Mesothelial cell of epicardium (in vitro differentiated cells): Measurements from ENCODE around the gene TAS2R7. TPM values are rescaled to one million over a fixed set of nuclear protein-coding genes. Genes with fewer than 3 reads are reported as not detected.

Source experiments
- DNase-seq, 2 experiments: peaks; one replicate each; pipeline ENCODE4 v3.0.0; 2021; ENCODE audit warnings: low spot score in 2 of 2; ENCODE audit not compliant: unreplicated experiment in 2 of 2
- H3K27ac Mint-ChIP-seq: 2 replicates; pipeline ENCODE4 v1.8.0; 2021; ENCODE audit warnings: mixed read lengths
- H3K27me3 Mint-ChIP-seq: 2 replicates; pipeline ENCODE4 v1.8.0; 2021; ENCODE audit warnings: low read depth, mixed read lengths
- H3K36me3 Mint-ChIP-seq: 2 replicates; pipeline ENCODE4 v1.8.0; 2021; ENCODE audit warnings: mixed read lengths
- H3K4me1 Mint-ChIP-seq: 2 replicates; pipeline ENCODE4 v1.8.0; 2021; ENCODE audit warnings: mixed read lengths
- H3K4me3 Mint-ChIP-seq: 2 replicates; pipeline ENCODE4 v1.8.0; 2021; ENCODE audit warnings: mild to moderate bottlenecking, moderate library complexity, mixed read lengths
- H3K9me3 Mint-ChIP-seq: 2 replicates; pipeline ENCODE4 v1.8.0; 2021; ENCODE audit warnings: mixed read lengths
- total RNA-seq: library from RNA; stranded (reverse); gene quantifications from 3 replicates; pipeline ENCODE4 v1.2.1, GENCODE V29; 2021
- TF ChIP-seq, protein P1 (sequence below): fragments of 200-600 bp; sonication (generic); IDR thresholded peaks from one replicate; pipeline ENCODE4 v1.5.0; 2021; ENCODE audit warnings: antibody characterized with exemption; ENCODE audit not compliant: unreplicated experiment

The TAS2R7 gene
- total RNA-seq, 1 donor from 2014 or later, result 0.20 TPM

DNA sequence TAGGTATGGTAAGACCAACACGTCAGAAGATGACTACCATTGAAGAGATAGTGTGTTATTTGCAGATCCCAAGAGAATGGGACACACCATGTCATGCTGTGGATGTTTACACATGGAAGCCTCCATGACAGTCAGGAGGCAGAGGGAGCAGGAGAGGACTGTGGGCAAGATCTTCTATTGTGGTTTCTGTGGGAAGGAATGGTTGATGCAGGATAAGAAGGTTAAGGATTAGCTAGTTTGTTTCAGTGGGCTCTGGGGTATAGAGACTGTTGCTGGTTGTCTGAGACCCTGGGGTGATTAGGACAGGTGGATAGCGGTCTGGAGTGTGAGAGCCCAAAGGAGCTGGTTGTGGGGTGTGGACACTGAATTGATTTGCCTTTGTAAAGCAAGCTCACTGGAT lies 23.3 kb downstream of the TAS2R7 start:
- TF ChIP-seq, protein P1, sequence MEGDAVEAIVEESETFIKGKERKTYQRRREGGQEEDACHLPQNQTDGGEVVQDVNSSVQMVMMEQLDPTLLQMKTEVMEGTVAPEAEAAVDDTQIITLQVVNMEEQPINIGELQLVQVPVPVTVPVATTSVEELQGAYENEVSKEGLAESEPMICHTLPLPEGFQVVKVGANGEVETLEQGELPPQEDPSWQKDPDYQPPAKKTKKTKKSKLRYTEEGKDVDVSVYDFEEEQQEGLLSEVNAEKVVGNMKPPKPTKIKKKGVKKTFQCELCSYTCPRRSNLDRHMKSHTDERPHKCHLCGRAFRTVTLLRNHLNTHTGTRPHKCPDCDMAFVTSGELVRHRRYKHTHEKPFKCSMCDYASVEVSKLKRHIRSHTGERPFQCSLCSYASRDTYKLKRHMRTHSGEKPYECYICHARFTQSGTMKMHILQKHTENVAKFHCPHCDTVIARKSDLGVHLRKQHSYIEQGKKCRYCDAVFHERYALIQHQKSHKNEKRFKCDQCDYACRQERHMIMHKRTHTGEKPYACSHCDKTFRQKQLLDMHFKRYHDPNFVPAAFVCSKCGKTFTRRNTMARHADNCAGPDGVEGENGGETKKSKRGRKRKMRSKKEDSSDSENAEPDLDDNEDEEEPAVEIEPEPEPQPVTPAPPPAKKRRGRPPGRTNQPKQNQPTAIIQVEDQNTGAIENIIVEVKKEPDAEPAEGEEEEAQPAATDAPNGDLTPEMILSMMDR, result no peak
- Mint-ChIP-seq H3K9me3 (no peaks in the 10 kb centered on the region), H3K4me1 (peaks cover 11% of the 10 kb centered on the region), H3K4me3 (no peak overlapping the region), H3K27ac (no peak overlapping the region), H3K27me3 (peaks cover 9% of the 10 kb centered on the region), H3K36me3 (no peaks in the 10 kb centered on the region)
- no peak for DNase-seq

DNA sequence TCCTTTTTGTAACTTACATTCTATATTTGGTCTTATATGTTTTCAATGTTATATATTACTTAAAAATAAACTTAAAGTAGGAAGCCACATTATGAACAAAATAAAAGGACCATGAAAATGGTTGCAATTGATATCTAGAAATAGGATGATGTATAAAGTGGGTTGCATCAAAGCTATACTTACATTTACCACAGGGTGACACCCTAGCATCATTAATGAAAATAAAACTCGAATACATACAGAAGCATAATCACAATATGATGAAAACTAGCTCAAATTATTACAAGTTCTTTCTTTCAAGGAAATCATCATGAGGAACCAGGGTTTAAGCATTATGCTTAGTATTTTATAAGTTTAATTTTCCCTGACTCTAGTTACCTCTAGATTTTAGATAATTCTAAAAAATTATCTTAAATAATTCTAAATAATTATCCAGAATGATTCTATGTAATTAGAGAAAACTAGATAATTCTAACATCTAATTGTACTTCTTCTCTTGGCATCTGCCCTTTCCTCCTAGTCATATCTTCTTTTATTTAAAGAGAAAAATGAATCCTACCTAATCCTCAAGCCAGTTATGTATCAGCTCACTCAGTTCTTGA lies 31.2 kb downstream of the TAS2R7 start:
- no peak for DNase-seq
- no peak overlapping the region for H3K27ac Mint-ChIP-seq
- H3K4me3 Mint-ChIP-seq, result no peak overlapping the region
- H3K27me3 Mint-ChIP-seq, result peaks cover 57% of the 10 kb centered on the region
- no peaks in the 10 kb centered on the region for H3K4me1 Mint-ChIP-seq
- H3K36me3 Mint-ChIP-seq, result no peaks in the 10 kb centered on the region
- no peaks in the 10 kb centered on the region for H3K9me3 Mint-ChIP-seq
- TF ChIP-seq, protein P1, result peak; percentile 65

DNA sequence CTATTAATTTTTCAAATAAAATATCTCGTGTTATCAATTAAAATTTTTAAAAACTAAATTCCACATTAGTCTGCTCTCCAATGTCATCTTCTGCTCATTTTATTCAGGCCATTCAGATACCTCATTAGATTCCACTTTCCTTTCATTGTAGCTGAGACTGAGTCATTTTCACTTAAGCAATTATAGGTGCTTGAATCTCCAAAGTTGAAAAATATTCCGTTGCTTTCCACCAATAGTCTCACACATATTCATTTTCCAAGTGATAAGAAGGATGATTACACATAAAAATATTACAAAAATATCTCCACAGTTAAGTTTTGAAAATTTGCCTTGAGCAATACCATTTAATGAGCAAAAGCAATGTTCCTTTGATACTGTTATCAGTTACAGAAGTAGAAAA lies 42.8 kb downstream of the TAS2R7 start:
- H3K27ac Mint-ChIP-seq, result no peak overlapping the region
- DNase-seq, result no peak
- peaks cover 45% of the 10 kb centered on the region for H3K27me3 Mint-ChIP-seq
- no peaks in the 10 kb centered on the region for H3K36me3 Mint-ChIP-seq
- H3K4me3 Mint-ChIP-seq, result no peak overlapping the region
- no peaks in the 10 kb centered on the region for H3K4me1 Mint-ChIP-seq
- TF ChIP-seq, protein P1, result no peak
- H3K9me3 Mint-ChIP-seq, result peaks cover 11% of the 10 kb centered on the region

DNA sequence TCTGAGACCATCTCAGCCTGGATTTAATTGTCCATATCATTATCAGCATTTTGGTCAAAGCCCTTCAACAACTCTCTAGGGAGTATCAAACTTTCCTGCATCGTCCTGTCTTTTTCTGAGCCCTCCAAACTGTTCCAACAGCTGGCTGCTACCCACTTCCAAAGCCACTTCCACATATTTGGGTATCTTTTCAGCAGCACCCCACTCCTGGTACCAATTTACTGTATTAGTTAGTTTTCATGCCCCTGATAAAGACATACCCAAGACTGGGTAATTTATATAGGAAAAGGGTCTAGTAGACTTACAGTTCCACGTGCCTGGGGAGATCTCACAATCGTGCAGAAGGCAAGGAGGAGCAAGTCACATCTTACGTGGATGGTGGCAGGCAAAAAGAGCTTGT lies 46.2 kb downstream of the TAS2R7 start:
- Mint-ChIP-seq H3K27me3 (peaks cover 33% of the 10 kb centered on the region), H3K36me3 (no peaks in the 10 kb centered on the region), H3K27ac (no peak overlapping the region), H3K4me3 (no peak overlapping the region), H3K4me1 (peaks cover 5% of the 10 kb centered on the region), H3K9me3 (peaks cover 11% of the 10 kb centered on the region)
- DNase-seq, result no peak
- TF ChIP-seq, protein P1, result no peak

DNA sequence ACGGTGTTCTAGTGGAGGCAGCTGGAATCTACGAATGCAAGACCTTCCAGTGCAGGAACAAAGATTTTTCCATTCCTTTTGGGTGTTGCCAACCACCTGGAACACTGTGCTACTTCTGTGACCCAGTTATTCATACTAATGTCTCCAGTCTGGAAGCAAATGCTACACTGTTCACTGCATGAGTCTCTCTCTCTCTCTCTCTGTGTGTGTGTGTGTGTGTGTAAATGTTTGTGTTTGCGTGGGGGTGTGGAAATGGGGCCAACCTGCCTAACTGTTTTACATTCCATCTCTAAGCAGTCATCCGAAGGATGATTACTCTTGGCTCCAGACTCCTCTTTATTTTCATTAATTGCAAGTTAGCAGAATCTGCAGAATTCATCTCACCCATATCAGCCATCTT lies 49.4 kb downstream of the TAS2R7 start:
- Mint-ChIP-seq H3K36me3 (no peaks in the 10 kb centered on the region), H3K9me3 (peaks cover 11% of the 10 kb centered on the region), H3K27me3 (peaks cover 5% of the 10 kb centered on the region), H3K27ac (no peak overlapping the region), H3K4me1 (peaks cover 5% of the 10 kb centered on the region), H3K4me3 (no peak overlapping the region)
- DNase-seq, result no peak
- TF ChIP-seq, protein P1, result no peak

Other genes starting within 250 kb of the TAS2R7 start
- 35.4 to 38.7 TPM (median 36.8 TPM) in 3 replicates for gene MAGOHB, start 189.0 kb downstream of the TAS2R7 start, total RNA-seq
- 0.99 to 1.4 TPM (median 1.0 TPM) in 3 replicates for gene STYK1, start 128.6 kb downstream of the TAS2R7 start, total RNA-seq
- 147 to 163 TPM (median 150 TPM) in 3 replicates for gene YBX3, start 79.3 kb downstream of the TAS2R7 start, total RNA-seq
- gene TAS2R8, start 4.7 kb upstream of the TAS2R7 start, total RNA-seq, result 0.18 to 0.42 TPM (median 0.29 TPM) in 3 replicates
- gene TAS2R9, start 7.5 kb upstream of the TAS2R7 start, total RNA-seq, result 0.50 to 0.64 TPM (median 0.56 TPM) in 3 replicates
- gene TAS2R10, start 23.7 kb upstream of the TAS2R7 start, total RNA-seq, result 2.5 to 3.2 TPM (median 2.7 TPM) in 3 replicates
- 5.4 to 7.2 TPM (median 5.4 TPM) in 3 replicates for gene PRR4, start 46.8 kb upstream of the TAS2R7 start, total RNA-seq
- gene PRH1, start 81.6 kb upstream of the TAS2R7 start, total RNA-seq, result 30.3 to 44.9 TPM (median 32.6 TPM) in 3 replicates
- gene TAS2R13, start 106.9 kb upstream of the TAS2R7 start, total RNA-seq, result 3.1 to 3.8 TPM (median 3.5 TPM) in 3 replicates
- not detected in 3 replicates for gene PRH2, start 126.6 kb upstream of the TAS2R7 start, total RNA-seq
- gene TAS2R14, start 136.6 kb upstream of the TAS2R7 start, total RNA-seq, result 4.5 to 6.7 TPM (median 5.4 TPM) in 3 replicates
- gene TAS2R50, start 184.3 kb upstream of the TAS2R7 start, total RNA-seq, result 3.3 to 3.4 TPM (median 3.3 TPM) in 3 replicates
- 3.8 to 5.0 TPM (median 4.8 TPM) in 3 replicates for gene TAS2R20, start 195.7 kb upstream of the TAS2R7 start, total RNA-seq
- gene TAS2R19, start 220.0 kb upstream of the TAS2R7 start, total RNA-seq, result 8.0 to 9.5 TPM (median 8.5 TPM) in 3 replicates
- gene TAS2R31, start 228.8 kb upstream of the TAS2R7 start, total RNA-seq, result 9.3 to 9.7 TPM (median 9.5 TPM) in 3 replicates